Naive thymus-derived CD8-positive, alpha-beta T cell (primary cell): ENCODE measurements around the gene CSNK2B. TPM values are rescaled to one million over a fixed set of nuclear protein-coding genes. Genes with fewer than 3 reads are reported as not detected.

Experiments
- ATAC-seq, 2 donors: fragments of 150-1000 bp; cut with Tn5 transposase in 1 of 2; sonication (Bioruptor Pico), chemical (Tn5 transposase) in 1 of 2; 1 replicate in 1 of 2; 2 replicates in 1 of 2; pipeline ENCODE4 v1.10.0; 2021; ENCODE audit warnings: mild to moderate bottlenecking in 2 of 2, moderate library complexity in 2 of 2
- POLR2A ChIA-PET: fragments of 350-600 bp; sonication (Branson Sonifier 250); formaldehyde crosslinking; loops from one replicate; lab custom pipeline; 2021; ENCODE audit warnings: antibody characterized with exemption; lab: Charles Lee
- DNase-seq, 10 donors: peaks; one replicate each; pipeline versions ENCODE4 v3.0.0 to v3.0.0-alpha.2; 2020 to 2022
- H3K27ac Mint-ChIP-seq, 10 donors: one replicate each; pipeline ENCODE4 v1.8.0; 2020 to 2022; ENCODE audit warnings: mild to moderate bottlenecking in 10 of 10, mixed read lengths in 10 of 10, moderate library complexity in 4 of 10, inconsistent platforms in 1 of 10
- H3K27me3 Mint-ChIP-seq, 5 donors: one replicate each; pipeline ENCODE4 v1.8.0; 2021 to 2022; ENCODE audit warnings: mixed read lengths in 5 of 5
- H3K36me3 Mint-ChIP-seq, 3 donors: one replicate each; pipeline ENCODE4 v1.8.0; 2020 to 2022; ENCODE audit warnings: mixed read lengths in 3 of 3, mild to moderate bottlenecking in 2 of 3, inconsistent platforms in 1 of 3
- H3K4me1 Mint-ChIP-seq, 4 donors: one replicate each; pipeline ENCODE4 v1.8.0; 2021 to 2022; ENCODE audit warnings: mixed read lengths in 4 of 4
- H3K4me3 Mint-ChIP-seq, 10 donors: one replicate each; pipeline ENCODE4 v1.8.0; 2020 to 2022; ENCODE audit warnings: mild to moderate bottlenecking in 10 of 10, mixed read lengths in 10 of 10, moderate library complexity in 6 of 10, inconsistent platforms in 1 of 10
- H3K9me3 Mint-ChIP-seq, 9 donors: one replicate each; pipeline ENCODE4 v1.8.0; 2020 to 2022; ENCODE audit warnings: mixed read lengths in 9 of 9, mild to moderate bottlenecking in 3 of 9, inconsistent platforms in 1 of 9, moderate library complexity in 1 of 9
- polyA plus RNA-seq, 3 donors: library from polyadenylated mRNA; unstranded; fragments of 300-500 nt; fragmentation: Illumina TruSeq; gene quantifications; one replicate each; pipeline ENCODE4 v1.2.3, GENCODE V29; 2021
- total RNA-seq, 8 experiments: library from RNA in 2 of 8; stranded (reverse) in 2 of 8; gene quantifications; one replicate each; pipeline ENCODE4 v1.2.3 and lab custom pipeline; 2021 to 2026

Gene CSNK2B
- total and polyA plus RNA-seq, 5 experiments from 2014 or later: 131 to 230 (median 214) TPM

DNA sequence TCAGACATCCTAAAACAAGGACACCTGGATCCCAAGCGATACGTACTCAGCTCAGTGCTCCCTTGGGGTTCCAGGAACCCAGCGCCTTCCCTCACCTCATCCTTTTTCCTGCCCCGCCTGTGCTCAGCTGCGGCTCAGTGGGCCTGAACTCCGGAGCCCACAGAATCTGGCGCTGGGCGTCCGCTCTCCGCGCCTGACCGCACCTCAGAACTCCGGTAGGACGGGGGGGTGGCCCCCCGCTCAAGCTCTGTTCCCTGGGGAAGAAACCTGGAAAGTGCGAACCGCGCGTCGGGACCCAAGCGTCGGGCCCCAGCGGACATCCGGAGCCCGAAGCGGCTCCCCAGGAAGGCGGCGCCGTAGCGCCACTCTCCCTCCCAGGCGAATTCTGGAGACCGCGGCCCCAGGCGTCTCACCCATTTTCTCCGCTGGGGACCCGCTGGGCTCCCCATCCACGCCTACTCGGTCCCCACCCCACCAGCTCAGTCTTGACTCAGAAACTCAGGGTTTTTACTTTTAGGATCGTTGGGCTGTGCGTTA is 15.3 kb downstream of the CSNK2B start:
- Mint-ChIP-seq H3K9me3 (no peaks in the 10 kb centered on the region), H3K27me3 (no peaks in the 10 kb centered on the region), H3K36me3 (peaks cover 0 to 12% (median 2%) of the 10 kb centered on the region in 3 donors), H3K4me3 (peak overlapping the region; percentile 69 to 93 (median 91)), H3K4me1 (peaks cover 19 to 31% (median 21%) of the 10 kb centered on the region in 4 donors), H3K27ac (peak overlapping the region; percentile 29 to 93 (median 84))
- ATAC-seq (peak; percentile 80), DNase-seq (peak in 7 of 10 donors; percentile 18 to 42 (median 36))
- POLR2A ChIA-PET: interaction anchor here (0.6 to 1.9 kb wide), 11 partner anchors 10 to 157 kb away, joined by 3 to 9 read pairs (median 3); partner anchors contain the start of genes ABHD16A, BAG6, GPANK1 and HSPA1B

GRCh38 chr6:31683591-31683990 is 17.7 kb downstream of the CSNK2B start:
- H3K4me3 Mint-ChIP-seq: peak overlapping the region in 2 of 10 donors; percentile 22 to 29
- peak overlapping the region in 1 of 10 donors; percentile 79 for H3K27ac Mint-ChIP-seq
- H3K9me3 Mint-ChIP-seq: no peaks in the 10 kb centered on the region
- POLR2A ChIA-PET: interaction anchor here (0.6 kb wide), 2 partner anchors 10 to 36 kb away, joined by 3 to 4 read pairs; no protein-coding TSS in a partner anchor
- ATAC-seq (no peak), DNase-seq (no peak)
- peaks cover 0 to 29% (median 6%) of the 10 kb centered on the region in 3 donors for H3K36me3 Mint-ChIP-seq
- peaks cover 19 to 26% (median 21%) of the 10 kb centered on the region in 4 donors for H3K4me1 Mint-ChIP-seq
- no peaks in the 10 kb centered on the region for H3K27me3 Mint-ChIP-seq

DNA sequence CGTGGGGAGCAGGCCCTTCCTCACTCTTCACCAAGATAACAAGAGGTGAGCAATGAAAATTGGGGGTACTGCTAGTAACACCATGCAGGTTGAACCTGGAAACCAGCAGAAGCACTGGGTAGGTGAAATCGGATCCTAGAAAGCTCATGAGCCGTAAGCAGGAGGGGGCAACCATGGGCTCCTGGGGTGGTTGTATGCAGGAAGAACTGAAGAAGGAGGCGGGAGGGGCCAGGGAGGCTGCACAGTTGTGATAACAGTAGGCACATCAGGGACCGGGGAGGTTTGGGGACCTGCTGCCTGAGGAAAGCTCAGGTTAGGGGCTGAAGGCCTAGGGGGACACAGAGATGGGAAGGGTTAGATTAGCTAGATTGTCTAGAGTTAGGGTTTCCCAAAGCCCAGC is 20.6 kb downstream of the CSNK2B start:
- Mint-ChIP-seq H3K9me3 (no peaks in the 10 kb centered on the region), H3K4me1 (peaks cover 3 to 18% (median 8%) of the 10 kb centered on the region in 4 donors), H3K27ac (peak overlapping the region in 6 of 10 donors; percentile 1 to 66 (median 40)), H3K27me3 (no peaks in the 10 kb centered on the region), H3K36me3 (peaks cover 0 to 56% (median 6%) of the 10 kb centered on the region in 3 donors), H3K4me3 (no peak overlapping the region)
- DNase-seq (no peak), ATAC-seq (no peak)
- POLR2A ChIA-PET: no interaction called here

- Mint-ChIP-seq H3K27ac (peak overlapping the region in 2 of 10 donors; percentile 41 to 50), H3K9me3 (no peaks in the 10 kb centered on the region), H3K36me3 (peaks cover 0 to 58% (median 6%) of the 10 kb centered on the region in 3 donors), H3K4me3 (no peak overlapping the region), H3K27me3 (no peaks in the 10 kb centered on the region), H3K4me1 (peaks cover 0 to 10% (median 4%) of the 10 kb centered on the region in 4 donors)
- no peak for ATAC-seq
- POLR2A ChIA-PET: no interaction called here
- no peak for DNase-seq
These were observed 21.4 kb downstream of the CSNK2B start for GRCh38 chr6:31687321-31687720.

DNA sequence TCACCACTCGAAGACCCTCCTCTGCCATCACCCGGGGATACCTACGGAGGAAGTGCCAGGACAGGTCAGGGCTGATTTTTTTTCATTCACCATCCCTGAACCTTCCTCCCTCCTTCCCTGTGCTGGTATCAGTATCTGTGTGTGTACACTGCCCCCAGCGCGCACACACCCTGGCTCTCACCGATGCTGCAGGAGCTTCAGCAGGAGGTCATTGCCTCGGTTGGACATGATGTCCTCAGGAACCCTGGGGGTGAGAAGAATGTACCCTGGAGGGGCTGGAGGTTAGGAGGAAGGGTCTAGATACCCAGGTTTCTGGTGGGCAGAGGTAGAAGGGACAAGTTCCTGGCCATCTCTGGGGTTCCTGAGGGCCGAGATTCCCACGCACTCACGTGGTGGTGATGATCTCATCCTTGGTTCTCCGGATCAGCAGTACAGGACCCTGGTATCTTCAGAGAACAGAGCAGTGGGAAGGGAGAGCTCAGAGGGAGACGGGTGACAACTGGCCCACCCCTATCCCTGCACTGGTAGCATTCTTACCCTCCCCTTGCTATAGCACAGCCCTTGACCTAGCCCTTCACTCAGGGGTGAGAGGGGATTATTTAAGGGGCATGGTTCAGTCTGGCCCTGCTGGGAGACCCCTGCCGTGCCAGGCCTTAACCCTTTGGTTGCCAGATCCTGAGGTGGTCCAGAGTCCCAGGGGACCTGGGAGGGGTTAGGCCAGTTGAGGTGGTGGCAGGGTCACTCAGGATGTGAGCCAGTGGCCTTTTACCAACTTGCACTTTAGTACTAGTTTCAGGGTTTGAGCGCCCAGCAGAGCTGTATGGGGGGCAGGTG is 22.2 kb downstream of the CSNK2B start:
- no peak for DNase-seq
- H3K9me3 Mint-ChIP-seq: no peaks in the 10 kb centered on the region
- H3K36me3 Mint-ChIP-seq: peaks cover 0 to 64% (median 6%) of the 10 kb centered on the region in 3 donors
- no peak overlapping the region for H3K4me3 Mint-ChIP-seq
- H3K27ac Mint-ChIP-seq: peak overlapping the region in 2 of 10 donors; percentile 15 to 45
- POLR2A ChIA-PET: no interaction called here
- no peak for ATAC-seq
- peaks cover 0 to 9% (median 4%) of the 10 kb centered on the region in 4 donors for H3K4me1 Mint-ChIP-seq
- no peaks in the 10 kb centered on the region for H3K27me3 Mint-ChIP-seq

GRCh38 chr6:31689249-31690110 is 23.6 kb downstream of the CSNK2B start:
- POLR2A ChIA-PET: no interaction called here
- H3K4me3 Mint-ChIP-seq: no peak overlapping the region
- no peaks in the 10 kb centered on the region for H3K27me3 Mint-ChIP-seq
- ATAC-seq: peak in 1 of 2 donors; percentile 20
- H3K27ac Mint-ChIP-seq: peak overlapping the region in 5 of 10 donors; percentile 28 to 77 (median 63)
- no peaks in the 10 kb centered on the region for H3K9me3 Mint-ChIP-seq
- DNase-seq: no peak
- H3K4me1 Mint-ChIP-seq: peaks cover 0 to 8% (median 3%) of the 10 kb centered on the region in 4 donors
- H3K36me3 Mint-ChIP-seq: peaks cover 0 to 76% (median 6%) of the 10 kb centered on the region in 3 donors

DNA sequence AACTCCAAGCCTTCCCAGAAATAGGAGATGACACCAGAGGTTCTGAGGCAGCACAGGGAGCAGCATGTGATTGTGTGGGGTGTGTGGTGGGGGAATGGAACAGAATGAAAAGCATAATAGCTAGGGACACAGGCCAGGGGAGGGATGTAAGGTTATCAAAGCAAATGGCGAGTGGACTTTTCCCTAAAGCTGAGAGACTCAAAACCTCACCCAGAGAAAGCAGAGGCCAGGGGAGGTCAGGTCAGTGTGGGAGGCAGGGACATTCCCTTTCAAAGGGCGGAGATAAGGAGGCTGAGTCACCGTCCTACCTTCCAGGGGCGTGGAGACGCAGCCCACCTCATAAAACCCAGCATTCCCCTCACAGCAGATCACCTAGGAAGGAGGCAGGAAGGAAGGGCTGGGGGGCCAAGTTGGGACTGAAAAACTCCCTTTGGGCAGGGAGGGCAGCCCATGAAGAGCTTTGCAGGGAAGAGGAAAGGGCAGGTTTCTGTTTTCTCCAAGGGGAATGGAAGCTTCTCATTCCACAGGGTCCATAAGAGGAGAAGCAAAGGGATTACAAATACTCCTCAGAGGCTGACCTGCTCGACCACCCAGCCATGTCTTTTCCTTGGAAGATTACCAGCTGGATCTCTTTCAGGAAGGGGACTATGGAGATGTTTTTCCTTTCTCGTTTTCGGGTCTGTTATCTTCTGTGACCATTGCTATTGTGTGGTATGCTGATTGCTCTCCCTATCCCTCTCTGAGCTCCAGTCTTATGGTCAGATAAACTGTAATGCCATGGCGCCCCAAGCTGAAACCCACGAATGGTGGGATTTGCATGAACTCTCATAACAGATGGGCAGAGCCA is 24.6 kb downstream of the CSNK2B start:
- Mint-ChIP-seq H3K4me1 (peaks cover 0 to 8% (median 4%) of the 10 kb centered on the region in 4 donors), H3K9me3 (no peaks in the 10 kb centered on the region), H3K4me3 (no peak overlapping the region), H3K36me3 (peaks cover 0 to 85% (median 6%) of the 10 kb centered on the region in 3 donors), H3K27me3 (no peaks in the 10 kb centered on the region), H3K27ac (peak overlapping the region in 6 of 10 donors; percentile 24 to 84 (median 56))
- DNase-seq (no peak), ATAC-seq (no peak)
- POLR2A ChIA-PET: interaction anchor here (0.5 kb wide), 1 partner anchor 219 kb away, joined by 3 read pairs; no protein-coding TSS in a partner anchor

DNA sequence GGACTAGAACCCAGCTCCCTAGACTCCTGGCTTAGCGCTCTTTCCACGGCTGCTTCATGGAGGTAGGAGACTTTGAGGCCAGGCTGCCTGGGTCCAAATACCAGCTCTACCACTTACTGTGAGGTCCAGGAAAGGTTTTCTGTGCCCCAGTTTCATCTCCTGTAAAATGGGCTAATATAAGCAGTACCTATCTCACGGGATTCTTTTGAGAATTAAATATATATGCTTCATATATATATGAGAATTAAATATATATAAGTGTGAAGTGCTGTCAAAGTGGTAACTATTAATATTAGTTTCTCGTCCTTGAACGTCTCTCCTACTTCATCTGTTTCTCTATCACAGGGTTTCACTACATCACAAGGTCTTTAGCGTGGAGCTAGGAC is 25.2 kb downstream of the CSNK2B start:
- peaks cover 0 to 8% (median 5%) of the 10 kb centered on the region in 4 donors for H3K4me1 Mint-ChIP-seq
- H3K36me3 Mint-ChIP-seq: peaks cover 0 to 85% (median 4%) of the 10 kb centered on the region in 3 donors
- ATAC-seq (no peak), DNase-seq (no peak)
- H3K27me3 Mint-ChIP-seq: no peaks in the 10 kb centered on the region
- H3K9me3 Mint-ChIP-seq: no peaks in the 10 kb centered on the region
- H3K4me3 Mint-ChIP-seq: no peak overlapping the region
- H3K27ac Mint-ChIP-seq: peak overlapping the region in 3 of 10 donors; percentile 53 to 84 (median 77)
- POLR2A ChIA-PET: interaction anchor here (0.5 kb wide), 1 partner anchor 219 kb away, joined by 3 read pairs; no protein-coding TSS in a partner anchor

GRCh38 chr6:31691564-31692108 is 25.8 kb downstream of the CSNK2B start:
- POLR2A ChIA-PET: interaction anchor here (1.0 kb wide), 1 partner anchor 9 kb away, joined by 3 read pairs; no protein-coding TSS in a partner anchor
- peak overlapping the region in 2 of 10 donors; percentile 53 to 77 for H3K27ac Mint-ChIP-seq
- DNase-seq: no peak
- ATAC-seq: no peak
- no peaks in the 10 kb centered on the region for H3K27me3 Mint-ChIP-seq
- peaks cover 0 to 85% (median 4%) of the 10 kb centered on the region in 3 donors for H3K36me3 Mint-ChIP-seq
- H3K4me3 Mint-ChIP-seq: no peak overlapping the region
- H3K9me3 Mint-ChIP-seq: no peaks in the 10 kb centered on the region
- peaks cover 0 to 6% (median 4%) of the 10 kb centered on the region in 4 donors for H3K4me1 Mint-ChIP-seq

DNA sequence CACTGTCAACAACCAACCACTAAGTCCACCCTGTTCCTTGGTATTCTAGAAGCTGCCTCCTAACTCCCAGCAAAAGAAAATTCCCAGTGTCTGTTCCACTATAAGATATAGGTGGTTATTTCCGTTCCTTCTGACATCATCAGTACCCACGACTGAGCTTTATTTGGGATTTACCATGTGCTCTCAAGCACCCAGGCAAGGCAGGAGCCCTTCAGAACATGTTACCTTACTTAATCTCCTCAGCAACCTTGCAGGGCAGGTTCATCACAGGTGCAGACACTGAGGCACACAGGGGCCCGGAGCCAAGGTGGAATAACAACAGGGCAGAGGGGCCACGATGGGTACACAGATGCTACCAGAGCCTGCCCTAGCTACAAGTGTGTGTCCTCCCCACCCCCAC is 26.5 kb downstream of the CSNK2B start:
- ATAC-seq (no peak), DNase-seq (no peak)
- Mint-ChIP-seq H3K27me3 (no peaks in the 10 kb centered on the region), H3K4me3 (no peak overlapping the region), H3K27ac (peak overlapping the region in 1 of 10 donors; percentile 21), H3K36me3 (peaks cover 0 to 86% (median 4%) of the 10 kb centered on the region in 3 donors), H3K9me3 (no peaks in the 10 kb centered on the region), H3K4me1 (peaks cover 2 to 8% (median 6%) of the 10 kb centered on the region in 4 donors)
- POLR2A ChIA-PET: interaction anchor here (0.5 to 1.0 kb wide), 4 partner anchors 8 to 991 kb away, joined by 3 to 7 read pairs (median 4); partner anchors contain the start of gene ABHD16A

GRCh38 chr6:31692886-31693285 is 27.0 kb downstream of the CSNK2B start:
- ATAC-seq (no peak), DNase-seq (no peak)
- Mint-ChIP-seq H3K27me3 (no peaks in the 10 kb centered on the region), H3K27ac (peak overlapping the region in 1 of 10 donors; percentile 17), H3K4me1 (peaks cover 7 to 14% (median 10%) of the 10 kb centered on the region in 4 donors), H3K4me3 (no peak overlapping the region), H3K9me3 (no peaks in the 10 kb centered on the region), H3K36me3 (peaks cover 0 to 86% (median under 1%) of the 10 kb centered on the region in 3 donors)
- POLR2A ChIA-PET: interaction anchor here (0.5 to 0.9 kb wide), 3 partner anchors 11 to 991 kb away, joined by 3 to 7 read pairs (median 4); partner anchors contain the start of gene ABHD16A
